Neural progenitor cell (in vitro differentiated cells): ENCODE results near the gene MPPED2. TPM values are rescaled to one million over a fixed set of nuclear protein-coding genes. Genes with fewer than 3 reads are reported as not detected.

ENCODE experiments used
- DNase-seq: peaks from one replicate; pipeline ENCODE4 v3.0.0-alpha.2; 2016; ENCODE audit warnings: low spot score
- H2AFZ ChIP-seq: fragments of 200-600 bp; sonication (generic); replicated peaks from 2 replicates; pipeline ENCODE4 v1.6.1; 2016; ENCODE audit warnings: antibody characterized with exemption
- H3F3A ChIP-seq: fragments of 200-600 bp; sonication (generic); 2 replicates; pipeline ENCODE4 v1.6.1; 2016; ENCODE audit warnings: antibody characterized with exemption, low read depth
- H3K27ac ChIP-seq: fragments of 200-600 bp; sonication (generic); 2 replicates; pipeline ENCODE4 v1.5.1; 2016; ENCODE audit warnings: mild to moderate bottlenecking
- H3K27me3 ChIP-seq: fragments of 200-600 bp; sonication (generic); 2 replicates; pipeline ENCODE4 v1.6.1; 2016; ENCODE audit warnings: mild to moderate bottlenecking, moderate library complexity
- H3K36me3 ChIP-seq: fragments of 200-600 bp; sonication (generic); 2 replicates; pipeline ENCODE4 v1.5.1; 2016
- H3K4me1 ChIP-seq: fragments of 200-600 bp; sonication (generic); 2 replicates; pipeline ENCODE4 v1.6.1; 2016; ENCODE audit warnings: mixed run types
- H3K4me2 ChIP-seq: fragments of 200-600 bp; sonication (generic); 2 replicates; pipeline ENCODE4 v1.6.1; 2016
- H3K4me3 ChIP-seq: fragments of 200-600 bp; sonication (generic); 2 replicates; pipeline ENCODE4 v1.5.1; 2016
- H3K79me2 ChIP-seq: fragments of 200-600 bp; sonication (generic); 2 replicates; pipeline ENCODE4 v1.6.1; 2016; ENCODE audit warnings: low read depth
- H3K9ac ChIP-seq: fragments of 200-600 bp; sonication (generic); 2 replicates; pipeline ENCODE4 v1.6.1; 2016
- H3K9me3 ChIP-seq: fragments of 200-600 bp; sonication (generic); 2 replicates; pipeline ENCODE4 v1.5.1; 2016; ENCODE audit warnings: low read depth
- H4K20me1 ChIP-seq: fragments of 200-600 bp; sonication (generic); 2 replicates; pipeline ENCODE4 v1.6.1; 2016; ENCODE audit warnings: low read depth
- H3K27ac Mint-ChIP-seq: 3 replicates; pipeline ENCODE4 v1.8.0; 2021; ENCODE audit warnings: mixed read lengths
- H3K27me3 Mint-ChIP-seq: 2 replicates; pipeline ENCODE4 v1.8.0; 2022; ENCODE audit warnings: low read depth, mild to moderate bottlenecking, inconsistent platforms, moderate library complexity, mixed read lengths; ENCODE audit not compliant: insufficient read depth
- H3K36me3 Mint-ChIP-seq: 3 replicates; pipeline ENCODE4 v1.8.0; 2021; ENCODE audit warnings: mixed read lengths
- H3K4me1 Mint-ChIP-seq: 3 replicates; pipeline ENCODE4 v1.8.0; 2021; ENCODE audit warnings: mixed read lengths
- H3K4me3 Mint-ChIP-seq: 3 replicates; pipeline ENCODE4 v1.8.0; 2021; ENCODE audit warnings: mild to moderate bottlenecking, moderate library complexity, mixed read lengths
- H3K9me3 Mint-ChIP-seq: 3 replicates; pipeline ENCODE4 v1.8.0; 2020; ENCODE audit warnings: mixed read lengths
- CTCF ChIP-seq: fragments of 200-600 bp; sonication (generic); IDR thresholded peaks from 2 replicates; pipeline ENCODE4 v1.5.1; 2017; ENCODE audit warnings: antibody characterized with exemption, mild to moderate bottlenecking
- EZH2 ChIP-seq: fragments of 200-600 bp; sonication (generic); IDR thresholded peaks from 2 replicates; pipeline ENCODE4 v1.6.1; 2017; ENCODE audit warnings: antibody characterized with exemption, mild to moderate bottlenecking, moderate library complexity
- EZH2phosphoT487 ChIP-seq: fragments of 200-600 bp; sonication (generic); IDR thresholded peaks from 2 replicates; pipeline ENCODE4 v1.6.1; 2017; ENCODE audit warnings: antibody characterized with exemption
- total RNA-seq: library from RNA; depleted of rRNA; stranded (reverse); fragments of >200 nt; gene quantifications from 2 replicates; pipeline ENCODE4 v1.2.3, GENCODE V29; 2015; ENCODE audit warnings: low replicate concordance

Gene MPPED2
- total RNA-seq, 1 donor from 2014 or later = 3.4 TPM

DNA sequence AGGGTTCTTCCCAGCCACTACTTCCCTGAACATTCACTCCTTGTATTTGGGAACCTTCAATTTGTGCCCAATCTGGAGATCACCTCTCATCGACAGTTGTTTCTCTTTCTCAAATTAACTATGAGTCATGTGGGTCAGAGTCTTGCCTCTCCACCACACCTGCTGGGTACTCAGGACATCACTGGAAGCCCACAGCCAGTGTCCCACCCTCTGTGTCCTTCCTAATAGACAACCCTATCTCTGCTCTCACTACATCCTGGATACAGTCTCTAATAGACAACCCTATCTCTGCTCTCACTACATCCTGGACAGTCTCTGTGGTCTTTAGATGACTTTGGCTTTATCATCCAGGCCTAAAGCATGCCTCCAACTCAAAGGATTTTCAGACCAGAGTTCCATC, 193.1 kb downstream of the MPPED2 start:
- no peak overlapping the region for H3K4me3 Mint-ChIP-seq
- Histone ChIP-seq H3K4me2 (no peak overlapping the region), H3K36me3 (no peaks in the 10 kb centered on the region), H3K27me3 (no peaks in the 10 kb centered on the region), H2AFZ (no peak overlapping the region), H3F3A (no peaks in the 10 kb centered on the region), H4K20me1 (no peaks in the 10 kb centered on the region), H3K4me1 (peaks cover 7% of the 10 kb centered on the region), H3K4me3 (no peak overlapping the region), H3K27ac (no peak overlapping the region), H3K79me2 (no peaks in the 10 kb centered on the region), H3K9me3 (no peaks in the 10 kb centered on the region), H3K9ac (no peak overlapping the region)
- H3K27me3 Mint-ChIP-seq = peaks cover 3% of the 10 kb centered on the region
- H3K36me3 Mint-ChIP-seq = no peaks in the 10 kb centered on the region
- no peak overlapping the region for H3K27ac Mint-ChIP-seq
- TF ChIP-seq CTCF (no peak), EZH2phosphoT487 (no peak), EZH2 (no peak)
- H3K9me3 Mint-ChIP-seq = no peaks in the 10 kb centered on the region
- peaks cover 14% of the 10 kb centered on the region for H3K4me1 Mint-ChIP-seq
- no peak for DNase-seq

DNA sequence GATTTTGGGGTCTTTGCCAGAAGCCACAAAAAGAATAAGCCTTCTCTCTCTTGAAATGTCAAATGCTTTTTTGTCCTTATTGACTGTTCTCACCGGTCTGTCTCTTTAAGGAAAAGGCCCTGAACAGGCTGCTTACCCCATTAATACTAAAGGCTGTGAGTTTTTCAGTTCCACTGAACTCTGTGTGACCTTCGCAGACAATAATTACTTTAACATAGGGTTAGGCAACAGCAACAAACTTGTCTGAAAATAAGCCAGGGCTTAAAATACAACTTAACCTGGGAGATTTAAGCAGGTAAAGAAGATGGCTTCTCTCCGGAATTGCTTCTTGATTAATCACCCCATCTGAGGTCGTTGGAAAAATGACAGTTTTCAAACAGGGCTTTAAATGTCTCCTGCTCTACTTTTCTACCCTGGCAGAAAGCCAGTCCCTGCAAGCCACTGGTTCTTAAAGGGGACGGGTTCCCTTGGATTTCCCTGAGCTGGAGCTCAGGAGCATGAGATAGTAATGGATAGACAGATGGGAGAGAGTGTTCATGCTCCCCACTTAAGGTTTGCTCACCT, 193.8 kb downstream of the MPPED2 start:
- H3K4me3 Mint-ChIP-seq = no peak overlapping the region
- peaks cover 3% of the 10 kb centered on the region for H3K27me3 Mint-ChIP-seq
- H3K4me1 ChIP-seq = peaks cover 7% of the 10 kb centered on the region
- H3K9me3 ChIP-seq = no peaks in the 10 kb centered on the region
- H3F3A ChIP-seq = no peaks in the 10 kb centered on the region
- H3K4me3 ChIP-seq = no peak overlapping the region
- no peaks in the 10 kb centered on the region for H3K36me3 Mint-ChIP-seq
- no peaks in the 10 kb centered on the region for H3K79me2 ChIP-seq
- no peak for DNase-seq
- no peaks in the 10 kb centered on the region for H4K20me1 ChIP-seq
- TF ChIP-seq EZH2phosphoT487 (no peak), EZH2 (no peak), CTCF (no peak)
- H3K9ac ChIP-seq = no peak overlapping the region
- H2AFZ ChIP-seq = no peak overlapping the region
- H3K9me3 Mint-ChIP-seq = no peaks in the 10 kb centered on the region
- H3K27ac Mint-ChIP-seq = no peak overlapping the region
- no peak overlapping the region for H3K4me2 ChIP-seq
- no peaks in the 10 kb centered on the region for H3K36me3 ChIP-seq
- no peak overlapping the region for H3K27ac ChIP-seq
- peaks cover 18% of the 10 kb centered on the region for H3K4me1 Mint-ChIP-seq
- H3K27me3 ChIP-seq = no peaks in the 10 kb centered on the region

- peaks cover 3% of the 10 kb centered on the region for H3K27me3 Mint-ChIP-seq
- no peak overlapping the region for H3K4me3 Mint-ChIP-seq
- no peak overlapping the region for H3K9ac ChIP-seq
Measured at GRCh38 chr11:30388957-30389356, 197.2 kb downstream of the MPPED2 start.

More at GRCh38 chr11:30388957-30389356, 197.2 kb downstream of the MPPED2 start:
- no peaks in the 10 kb centered on the region for H3F3A ChIP-seq
- Mint-ChIP-seq H3K4me1 (peaks cover 20% of the 10 kb centered on the region), H3K27ac (no peak overlapping the region), H3K9me3 (peaks cover 3% of the 10 kb centered on the region), H3K36me3 (no peaks in the 10 kb centered on the region)
- no peaks in the 10 kb centered on the region for H3K27me3 ChIP-seq
- DNase-seq = no peak
- H4K20me1 ChIP-seq = no peaks in the 10 kb centered on the region
- TF ChIP-seq EZH2 (no peak), EZH2phosphoT487 (no peak), CTCF (no peak)
- H3K79me2 ChIP-seq = no peaks in the 10 kb centered on the region
- no peak overlapping the region for H2AFZ ChIP-seq
- H3K36me3 ChIP-seq = no peaks in the 10 kb centered on the region
- no peak overlapping the region for H3K4me2 ChIP-seq
- H3K4me3 ChIP-seq = no peak overlapping the region
- H3K9me3 ChIP-seq = no peaks in the 10 kb centered on the region
- no peak overlapping the region for H3K27ac ChIP-seq
- H3K4me1 ChIP-seq = peaks cover 7% of the 10 kb centered on the region
